GM23248 (cell line): ENCODE measurements around the gene CSDE1.

ENCODE experiments used
- EZH2 ChIP-seq: fragments of 200-600 bp; sonication (generic); IDR thresholded peaks from 2 replicates; pipeline ENCODE4 v1.6.1; 2018; ENCODE audit warnings: antibody characterized with exemption, mild to moderate bottlenecking; ENCODE audit not compliant: insufficient read depth, poor library complexity, severe bottlenecking
- EZH2phosphoT487 ChIP-seq: fragments of 200-600 bp; sonication (generic); IDR thresholded peaks from 2 replicates; pipeline ENCODE4 v1.6.1; 2018; ENCODE audit warnings: antibody characterized with exemption, moderate library complexity, mild to moderate bottlenecking, low read depth; ENCODE audit not compliant: insufficient read depth

- TF ChIP-seq EZH2phosphoT487 = no peak
- TF ChIP-seq EZH2 = no peak
Observed at GRCh38 chr1:114707604-114708003, 50.2 kb downstream of the CSDE1 start.
